ENCODE measurements around the gene SMIM45.

Gene SMIM45

GRCh38 chr22:41925783-41926460, 26.0 kb upstream of the SMIM45 start:
- Histone ChIP-seq H4K20me1 (ENCODE audit: insufficient read depth, low read length) (no peaks in the 10 kb centered on the region), H3K36me3 (ENCODE audit: insufficient read depth, low read length) (no peaks in the 10 kb centered on the region), H3F3A (ENCODE audit: insufficient read depth, low read length) (no peaks in the 10 kb centered on the region), H3K27ac (ENCODE audit: low read depth, low read length, poor library complexity, severe bottlenecking) (no peak overlapping the region), H3K4me2 (ENCODE audit: low read length) (peak overlapping the region; percentile 70), H3K27me3 (ENCODE audit: insufficient read depth, low read length) (peaks cover 6% of the 10 kb centered on the region; the same call in 1 of the 2 replicates), H2AFZ (ENCODE audit: low read length) (no peak overlapping the region), H3K79me2 (ENCODE audit: insufficient read depth, low read length) (no peaks in the 10 kb centered on the region), H3K4me3 (ENCODE audit: low read depth, low read length, poor library complexity, severe bottlenecking) (peak overlapping the region; percentile 54), H3K9me2 (ENCODE audit: low read depth, low read length) (no peaks in the 10 kb centered on the region), H3K9me3 (ENCODE audit: low read length) (no peaks in the 10 kb centered on the region), H3K4me1 (ENCODE audit: insufficient read depth, low read length, severe bottlenecking) (peaks cover 27% of the 10 kb centered on the region), H3K9ac (ENCODE audit: low read length) (no peak overlapping the region; the same call in 1 of the 2 replicates)
- TF ChIP-seq CTCF (IDR thresholded peaks at IDR 0.05; ENCODE audit: low read length) (peak; percentile 83), EZH2 (IDR thresholded peaks at IDR 0.05; ENCODE audit: borderline replicate concordance, low read length) (no peak)

GRCh38 chr22:41927813-41928212, 24.1 kb upstream of the SMIM45 start:
- Histone ChIP-seq H3K79me2 (ENCODE audit: insufficient read depth, low read length) (no peaks in the 10 kb centered on the region), H3F3A (ENCODE audit: insufficient read depth, low read length) (no peaks in the 10 kb centered on the region), H3K9me3 (ENCODE audit: low read length) (no peaks in the 10 kb centered on the region), H3K4me1 (ENCODE audit: insufficient read depth, low read length, severe bottlenecking) (peaks cover 43% of the 10 kb centered on the region), H4K20me1 (ENCODE audit: insufficient read depth, low read length) (no peaks in the 10 kb centered on the region), H3K9ac (ENCODE audit: low read length) (no peak overlapping the region), H3K27me3 (ENCODE audit: insufficient read depth, low read length) (peaks cover 6% of the 10 kb centered on the region; the same call in 1 of the 2 replicates), H3K4me2 (ENCODE audit: low read length) (no peak overlapping the region), H3K36me3 (ENCODE audit: insufficient read depth, low read length) (no peaks in the 10 kb centered on the region), H3K27ac (ENCODE audit: low read depth, low read length, poor library complexity, severe bottlenecking) (no peak overlapping the region), H3K9me2 (ENCODE audit: low read depth, low read length) (no peaks in the 10 kb centered on the region), H3K4me3 (ENCODE audit: low read depth, low read length, poor library complexity, severe bottlenecking) (no peak overlapping the region), H2AFZ (ENCODE audit: low read length) (no peak overlapping the region)
- TF ChIP-seq EZH2 (IDR thresholded peaks at IDR 0.05; ENCODE audit: borderline replicate concordance, low read length) (no peak), CTCF (IDR thresholded peaks at IDR 0.05; ENCODE audit: low read length) (no peak)

- H3K27me3 ChIP-seq (ENCODE audit: insufficient read depth, low read length): peaks cover 6% of the 10 kb centered on the region; the same call in 1 of the 2 replicates
Measured at GRCh38 chr22:41928593-41929417, 23.1 kb upstream of the SMIM45 start.

More at GRCh38 chr22:41928593-41929417, 23.1 kb upstream of the SMIM45 start:
- TF ChIP-seq EZH2 (IDR thresholded peaks at IDR 0.05; ENCODE audit: borderline replicate concordance, low read length) (no peak), CTCF (IDR thresholded peaks at IDR 0.05; ENCODE audit: low read length) (no peak)
- Histone ChIP-seq H4K20me1 (ENCODE audit: insufficient read depth, low read length) (no peaks in the 10 kb centered on the region), H3K9me3 (ENCODE audit: low read length) (no peaks in the 10 kb centered on the region), H3K4me3 (ENCODE audit: low read depth, low read length, poor library complexity, severe bottlenecking) (no peak overlapping the region), H3K79me2 (ENCODE audit: insufficient read depth, low read length) (no peaks in the 10 kb centered on the region), H3F3A (ENCODE audit: insufficient read depth, low read length) (no peaks in the 10 kb centered on the region), H3K9ac (ENCODE audit: low read length) (no peak overlapping the region), H3K27ac (ENCODE audit: low read depth, low read length, poor library complexity, severe bottlenecking) (peak overlapping the region; percentile 37), H3K36me3 (ENCODE audit: insufficient read depth, low read length) (no peaks in the 10 kb centered on the region), H2AFZ (ENCODE audit: low read length) (no peak overlapping the region), H3K4me1 (ENCODE audit: insufficient read depth, low read length, severe bottlenecking) (peaks cover 53% of the 10 kb centered on the region), H3K9me2 (ENCODE audit: low read depth, low read length) (no peaks in the 10 kb centered on the region), H3K4me2 (ENCODE audit: low read length) (no peak overlapping the region)

Measured in OCI-LY1 (cell line).